ENCODE results near the gene AZIN2.

DNA sequence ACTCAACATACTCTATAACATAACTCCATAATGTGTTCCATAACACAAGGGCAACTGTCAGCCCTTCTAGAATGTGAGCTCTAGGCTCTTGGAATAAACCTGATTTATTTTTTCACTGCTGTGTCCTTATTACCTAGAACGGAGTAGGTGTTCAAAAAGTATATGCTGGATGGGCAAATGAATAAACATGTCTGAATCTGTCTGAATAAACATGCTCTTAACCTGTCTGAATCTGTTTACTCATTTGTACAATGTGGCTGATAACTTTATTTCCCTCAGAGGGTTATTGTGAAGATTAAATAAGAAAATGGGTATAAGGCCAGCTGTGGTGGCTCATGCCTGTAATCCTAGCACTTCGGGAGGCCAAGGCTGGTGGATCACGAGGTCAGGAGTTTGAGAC, 42.3 kb downstream of the AZIN2 start:
- TF ChIP-seq POLR2AphosphoS5 (IDR thresholded peaks at IDR 0.05; ENCODE audit: insufficient read depth, low read depth, low read length) (no peak), GATA2 (IDR thresholded peaks at IDR 0.05; ENCODE audit: insufficient read depth, insufficient read length, low read depth, low read length) (no peak), CTCF (IDR thresholded peaks at IDR 0.05; ENCODE audit: extremely low read depth in 1 of 2, insufficient read depth in 1 of 2, low read depth in 1 of 2, low read length in 2 of 2) (no peak)
